Loucy (cell line): ENCODE results near the gene EXOC2.

Source experiments
- H2AFZ ChIP-seq: fragments of 200-600 bp; sonication (generic); 2 replicates; pipeline ENCODE4 v1.6.0; 2016; ENCODE audit warnings: antibody characterized with exemption, mild to moderate bottlenecking, low read length, moderate library complexity
- H3F3A ChIP-seq: fragments of 200-600 bp; 2 replicates; pipeline ENCODE4 v1.6.0; 2016; ENCODE audit warnings: antibody characterized with exemption, low read depth, mild to moderate bottlenecking
- H3K27me3 ChIP-seq: fragments of 200-600 bp; sonication (generic); 2 replicates; pipeline ENCODE4 v1.6.1; 2014; ENCODE audit warnings: low read length, mild to moderate bottlenecking; ENCODE audit not compliant: insufficient read depth, poor library complexity, severe bottlenecking
- H3K36me3 ChIP-seq: fragments of 200-600 bp; sonication (generic); 2 replicates; pipeline ENCODE4 v1.6.1; 2016; ENCODE audit warnings: low read length; ENCODE audit not compliant: insufficient read depth
- H3K4me1 ChIP-seq: fragments of 200-600 bp; sonication (generic); 2 replicates; pipeline ENCODE4 v1.5.1; 2014; ENCODE audit warnings: low read length, mild to moderate bottlenecking; ENCODE audit not compliant: insufficient read depth, poor library complexity, severe bottlenecking
- H3K4me2 ChIP-seq: fragments of 200-600 bp; sonication (generic); 2 replicates; pipeline ENCODE4 v1.6.0; 2014; ENCODE audit warnings: antibody characterized with exemption, low read length, low read depth, mild to moderate bottlenecking; ENCODE audit not compliant: poor library complexity, severe bottlenecking
- H3K4me3 ChIP-seq: fragments of 200-600 bp; sonication (generic); 2 replicates; pipeline ENCODE4 v1.5.1; 2014; ENCODE audit warnings: low read length, mild to moderate bottlenecking, mixed read lengths; ENCODE audit not compliant: poor library complexity, severe bottlenecking
- H3K79me2 ChIP-seq: fragments of 200-600 bp; sonication (generic); 2 replicates; pipeline ENCODE4 v1.6.1; 2014; ENCODE audit warnings: low read length; ENCODE audit not compliant: insufficient read depth
- H3K9ac ChIP-seq: fragments of 200-600 bp; sonication (generic); 2 replicates; pipeline ENCODE4 v1.6.0; 2014; ENCODE audit warnings: mild to moderate bottlenecking, low read depth, low read length, moderate library complexity; ENCODE audit not compliant: poor library complexity, severe bottlenecking
- H3K9me2 ChIP-seq: fragments of 200-600 bp; sonication (generic); replicated peaks from 2 replicates; pipeline ENCODE4 v1.6.1; 2016; ENCODE audit warnings: low read depth, low read length, mixed read lengths
- H3K9me3 ChIP-seq: fragments of 200-600 bp; sonication (generic); 2 replicates; pipeline ENCODE4 v1.6.1; 2014; ENCODE audit warnings: mild to moderate bottlenecking, antibody characterized with exemption, low read length, low read depth; ENCODE audit not compliant: insufficient read depth
- H4K20me1 ChIP-seq: fragments of 200-600 bp; sonication (generic); 2 replicates; pipeline ENCODE4 v1.6.0; 2014; ENCODE audit warnings: antibody characterized with exemption, low read length, mild to moderate bottlenecking; ENCODE audit not compliant: insufficient read depth, poor library complexity, severe bottlenecking
- EZH2phosphoT487 ChIP-seq: fragments of 200-600 bp; IDR thresholded peaks from 2 replicates; pipeline ENCODE4 v1.6.1; 2018; ENCODE audit warnings: antibody characterized with exemption, mild to moderate bottlenecking, moderate library complexity, borderline replicate concordance
- TF ChIP-seq, protein P1 (sequence below): fragments of 200-600 bp; sonication (generic); conservative IDR thresholded peaks from 2 replicates; pipeline ENCODE4 v1.5.1; 2014; ENCODE audit warnings: mild to moderate bottlenecking, antibody characterized with exemption, low read length

EXOC2 gene

DNA sequence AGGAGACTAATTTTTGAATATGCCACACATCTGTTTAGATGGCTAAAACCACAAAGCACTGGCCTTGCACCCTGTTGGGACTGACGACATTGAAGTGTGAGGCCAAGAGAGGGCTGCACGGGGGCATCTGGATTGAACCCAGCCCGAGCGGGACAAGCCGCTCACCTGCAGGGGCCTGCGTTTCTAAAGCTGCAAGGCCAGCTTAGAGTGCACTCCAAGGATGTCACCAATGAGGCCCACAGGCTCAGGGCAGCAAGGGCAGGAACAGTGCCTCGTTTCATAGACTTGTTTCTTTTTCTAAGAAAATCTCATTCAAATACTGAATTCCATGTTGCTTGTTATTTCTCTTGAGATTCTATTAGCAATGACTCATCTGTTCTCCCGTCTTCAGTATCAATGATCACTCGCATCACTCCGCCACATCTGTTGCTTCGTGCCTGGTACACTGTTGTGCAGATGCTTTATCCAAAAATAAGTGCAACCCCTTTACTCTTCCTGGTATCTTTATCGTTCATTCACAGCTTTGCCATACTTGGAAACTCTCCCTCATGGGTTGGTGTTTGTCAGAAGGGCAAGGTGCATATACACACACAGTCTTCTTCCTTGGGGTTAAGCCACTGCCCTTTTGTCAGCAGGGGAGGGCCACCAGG, 181.3 kb downstream of the EXOC2 start:
- TF ChIP-seq, protein P1, sequence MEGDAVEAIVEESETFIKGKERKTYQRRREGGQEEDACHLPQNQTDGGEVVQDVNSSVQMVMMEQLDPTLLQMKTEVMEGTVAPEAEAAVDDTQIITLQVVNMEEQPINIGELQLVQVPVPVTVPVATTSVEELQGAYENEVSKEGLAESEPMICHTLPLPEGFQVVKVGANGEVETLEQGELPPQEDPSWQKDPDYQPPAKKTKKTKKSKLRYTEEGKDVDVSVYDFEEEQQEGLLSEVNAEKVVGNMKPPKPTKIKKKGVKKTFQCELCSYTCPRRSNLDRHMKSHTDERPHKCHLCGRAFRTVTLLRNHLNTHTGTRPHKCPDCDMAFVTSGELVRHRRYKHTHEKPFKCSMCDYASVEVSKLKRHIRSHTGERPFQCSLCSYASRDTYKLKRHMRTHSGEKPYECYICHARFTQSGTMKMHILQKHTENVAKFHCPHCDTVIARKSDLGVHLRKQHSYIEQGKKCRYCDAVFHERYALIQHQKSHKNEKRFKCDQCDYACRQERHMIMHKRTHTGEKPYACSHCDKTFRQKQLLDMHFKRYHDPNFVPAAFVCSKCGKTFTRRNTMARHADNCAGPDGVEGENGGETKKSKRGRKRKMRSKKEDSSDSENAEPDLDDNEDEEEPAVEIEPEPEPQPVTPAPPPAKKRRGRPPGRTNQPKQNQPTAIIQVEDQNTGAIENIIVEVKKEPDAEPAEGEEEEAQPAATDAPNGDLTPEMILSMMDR, result no peak
- TF ChIP-seq EZH2phosphoT487, result no peak
- Histone ChIP-seq H4K20me1 (no peaks in the 10 kb centered on the region), H3K27me3 (no peaks in the 10 kb centered on the region), H3F3A (peaks cover 3% of the 10 kb centered on the region; the same call in 1 of the 2 replicates), H3K9me3 (no peaks in the 10 kb centered on the region), H3K4me2 (no peak overlapping the region), H3K9ac (no peak overlapping the region), H2AFZ (no peak overlapping the region), H3K4me3 (no peak overlapping the region), H3K9me2 (no peaks in the 10 kb centered on the region), H3K36me3 (no peaks in the 10 kb centered on the region), H3K4me1 (peaks cover 60% of the 10 kb centered on the region), H3K79me2 (no peaks in the 10 kb centered on the region)

DNA sequence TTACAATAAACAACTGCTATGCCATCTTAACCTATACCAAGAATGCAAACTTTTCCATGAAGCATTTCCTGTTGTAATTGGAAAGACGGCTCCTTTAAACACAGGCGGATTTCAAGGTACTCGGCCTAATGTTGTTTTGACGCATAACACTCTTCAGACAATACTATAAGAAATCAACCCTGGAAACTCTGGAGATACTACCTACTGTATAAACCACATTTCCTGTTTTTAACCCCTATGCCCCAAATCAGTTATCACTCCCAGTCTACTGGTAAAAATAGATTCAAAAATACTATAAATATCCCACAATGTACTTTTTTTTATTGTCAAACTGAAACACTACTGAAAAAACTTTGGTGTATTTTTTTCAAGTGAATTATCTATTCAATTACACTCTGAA, 183.3 kb downstream of the EXOC2 start:
- Histone ChIP-seq H3K9me2 (no peaks in the 10 kb centered on the region), H3K79me2 (no peaks in the 10 kb centered on the region), H3K27me3 (no peaks in the 10 kb centered on the region), H3K9me3 (no peaks in the 10 kb centered on the region), H3K4me3 (peak overlapping the region; percentile 57), H2AFZ (no peak overlapping the region), H3K36me3 (no peaks in the 10 kb centered on the region), H3K4me1 (peaks cover 65% of the 10 kb centered on the region), H3F3A (peaks cover 3% of the 10 kb centered on the region; the same call in 1 of the 2 replicates), H4K20me1 (no peaks in the 10 kb centered on the region), H3K9ac (peak overlapping the region; percentile 29), H3K4me2 (peak overlapping the region; percentile 72)
- TF ChIP-seq, protein P1, result no peak
- no peak for TF ChIP-seq EZH2phosphoT487

DNA sequence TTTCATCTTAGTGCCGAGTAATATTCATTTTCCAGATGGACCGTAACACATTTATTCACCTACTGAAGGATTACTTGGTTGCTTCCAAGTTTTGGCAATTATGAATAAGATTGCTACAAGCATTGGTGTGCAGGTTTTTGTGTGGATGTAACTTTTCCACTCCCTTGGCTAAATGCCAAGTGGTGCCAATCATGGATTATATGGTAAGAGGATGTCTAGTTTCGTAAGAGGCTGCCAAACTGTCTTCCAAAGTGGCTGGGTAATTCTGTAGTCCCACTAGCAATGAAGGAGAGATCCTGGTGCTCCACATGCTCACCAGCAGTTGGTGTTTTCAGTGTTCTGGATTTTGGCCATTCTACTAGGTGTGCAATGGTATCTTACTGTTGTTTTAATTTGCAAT, 184.3 kb downstream of the EXOC2 start:
- Histone ChIP-seq H3K4me2 (no peak overlapping the region), H3K4me1 (peaks cover 54% of the 10 kb centered on the region)
- TF ChIP-seq EZH2phosphoT487, result no peak
- TF ChIP-seq, protein P1, result no peak

More for the DNA sequence above, 184.3 kb downstream of the EXOC2 start:
- no peak overlapping the region for H3K4me3 ChIP-seq
- H3K79me2 ChIP-seq, result no peaks in the 10 kb centered on the region
- no peaks in the 10 kb centered on the region for H3K27me3 ChIP-seq
- no peaks in the 10 kb centered on the region for H3K9me2 ChIP-seq
- H2AFZ ChIP-seq, result no peak overlapping the region
- H3K9me3 ChIP-seq, result no peaks in the 10 kb centered on the region
- no peak overlapping the region for H3K9ac ChIP-seq
- no peaks in the 10 kb centered on the region for H3K36me3 ChIP-seq
- H3F3A ChIP-seq, result peaks cover 3% of the 10 kb centered on the region; the same call in 1 of the 2 replicates
- H4K20me1 ChIP-seq, result no peaks in the 10 kb centered on the region
